Retinal pigment epithelial cell (primary cell): ENCODE data around the gene PSME4.
"Not testable (repeated sequence)": the region's sequence is repeated elsewhere in the genome, so short reads cannot be mapped to it uniquely, and the experiment has no call there.

Experiments
- DNase-seq: peaks from one replicate; pipeline ENCODE4 v3.0.0-alpha.2; 2010; ENCODE audit warnings: low read depth
- H3K4me3 ChIP-seq: 2 replicates; pipeline ENCODE4 v1.5.1; 2011; ENCODE audit warnings: mild to moderate bottlenecking, low read length, control low read depth, moderate library complexity
- TF ChIP-seq, protein P1 (sequence below): conservative IDR thresholded peaks from 2 replicates; pipeline ENCODE4 v1.5.1; 2011; ENCODE audit warnings: low read depth, low read length, control low read depth, inconsistent platforms

PSME4 gene

DNA sequence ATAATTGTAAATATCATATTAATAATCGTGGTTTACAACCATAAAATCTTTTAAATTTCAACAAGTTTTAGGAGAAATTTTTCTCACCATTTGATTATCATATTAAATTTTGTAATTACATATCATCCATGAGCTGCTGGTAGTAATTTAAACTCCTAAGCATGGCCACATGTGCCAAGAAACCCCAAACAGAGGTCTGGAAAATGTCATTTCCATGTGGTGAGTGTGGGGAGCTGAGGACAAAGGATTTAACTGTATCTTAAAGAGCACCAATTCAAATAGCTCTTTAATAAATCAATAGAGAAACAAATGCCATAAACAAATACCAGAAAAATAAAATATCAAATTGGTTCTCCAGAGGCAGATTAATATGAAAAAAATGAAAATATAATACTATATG, 26.3 kb downstream of the PSME4 start:
- H3K4me3 ChIP-seq = no peak overlapping the region
- TF ChIP-seq, protein P1, sequence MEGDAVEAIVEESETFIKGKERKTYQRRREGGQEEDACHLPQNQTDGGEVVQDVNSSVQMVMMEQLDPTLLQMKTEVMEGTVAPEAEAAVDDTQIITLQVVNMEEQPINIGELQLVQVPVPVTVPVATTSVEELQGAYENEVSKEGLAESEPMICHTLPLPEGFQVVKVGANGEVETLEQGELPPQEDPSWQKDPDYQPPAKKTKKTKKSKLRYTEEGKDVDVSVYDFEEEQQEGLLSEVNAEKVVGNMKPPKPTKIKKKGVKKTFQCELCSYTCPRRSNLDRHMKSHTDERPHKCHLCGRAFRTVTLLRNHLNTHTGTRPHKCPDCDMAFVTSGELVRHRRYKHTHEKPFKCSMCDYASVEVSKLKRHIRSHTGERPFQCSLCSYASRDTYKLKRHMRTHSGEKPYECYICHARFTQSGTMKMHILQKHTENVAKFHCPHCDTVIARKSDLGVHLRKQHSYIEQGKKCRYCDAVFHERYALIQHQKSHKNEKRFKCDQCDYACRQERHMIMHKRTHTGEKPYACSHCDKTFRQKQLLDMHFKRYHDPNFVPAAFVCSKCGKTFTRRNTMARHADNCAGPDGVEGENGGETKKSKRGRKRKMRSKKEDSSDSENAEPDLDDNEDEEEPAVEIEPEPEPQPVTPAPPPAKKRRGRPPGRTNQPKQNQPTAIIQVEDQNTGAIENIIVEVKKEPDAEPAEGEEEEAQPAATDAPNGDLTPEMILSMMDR = no peak

DNA sequence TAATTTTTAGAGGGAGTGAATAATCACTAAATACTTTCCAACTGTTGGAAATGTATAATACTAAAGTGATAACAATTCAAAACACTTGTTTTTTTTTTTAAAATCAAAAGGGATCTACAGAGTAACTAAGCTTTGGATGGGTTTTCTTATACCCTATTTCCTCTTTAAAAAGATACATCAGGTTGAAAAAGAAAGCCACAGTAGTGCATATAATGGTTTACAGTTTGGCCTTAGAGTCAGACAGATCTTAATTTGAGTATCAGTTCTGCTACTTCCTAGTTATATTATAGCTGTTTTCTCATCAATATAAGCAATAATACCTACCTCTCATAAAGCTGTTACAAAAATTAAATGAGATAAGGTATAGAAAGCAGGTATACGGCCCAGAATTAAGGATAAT, 28.5 kb downstream of the PSME4 start:
- TF ChIP-seq, protein P1 = no peak
- no peak for DNase-seq
- no peak overlapping the region for H3K4me3 ChIP-seq

More for the DNA sequence above, 26.3 kb downstream of the PSME4 start:
- no peak for DNase-seq

DNA sequence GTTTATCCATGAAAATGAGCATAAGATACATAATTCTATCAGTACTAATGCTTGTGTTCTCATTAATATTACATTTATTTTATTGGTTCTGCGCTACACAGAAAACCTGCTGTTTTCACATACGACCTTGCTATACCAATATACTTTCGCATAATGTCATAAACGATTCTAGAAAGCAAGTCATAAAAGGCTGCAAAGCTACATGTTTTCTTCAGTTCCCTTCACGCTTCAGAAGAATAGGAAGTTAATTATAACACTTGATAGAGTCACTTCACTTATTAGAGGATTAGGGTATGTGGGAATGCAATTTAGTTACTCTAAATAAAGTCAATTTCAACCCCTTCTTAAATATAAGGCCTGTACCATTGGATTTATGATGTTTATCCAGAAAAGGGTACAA, 29.0 kb downstream of the PSME4 start:
- H3K4me3 ChIP-seq = no peak overlapping the region
- TF ChIP-seq, protein P1 = no peak
- DNase-seq = no peak

DNA sequence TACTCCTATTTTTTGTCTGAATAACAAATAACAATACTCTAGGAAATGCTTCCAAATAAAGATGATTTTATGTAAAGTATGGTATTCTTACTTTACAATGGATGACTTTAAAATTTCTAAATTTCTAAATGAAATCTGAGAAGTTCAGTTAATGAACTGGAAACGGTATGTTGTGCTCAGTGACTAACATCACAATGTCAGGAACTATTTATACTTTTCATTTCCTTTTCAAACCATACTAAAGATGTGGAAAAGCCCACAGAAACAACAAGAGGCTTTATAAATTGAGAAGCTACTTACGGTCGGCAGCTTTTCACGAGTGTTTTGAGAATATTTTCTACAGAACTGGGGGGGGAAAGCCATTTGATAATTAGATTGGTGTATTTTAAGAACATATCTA, 31.1 kb downstream of the PSME4 start:
- DNase-seq = no peak
- TF ChIP-seq, protein P1 = no peak
- no peak overlapping the region for H3K4me3 ChIP-seq

- TF ChIP-seq, protein P1 = no peak
- DNase-seq = no peak
Measured at GRCh38 chr2:53938904-53939303, 31.9 kb downstream of the PSME4 start.

DNA sequence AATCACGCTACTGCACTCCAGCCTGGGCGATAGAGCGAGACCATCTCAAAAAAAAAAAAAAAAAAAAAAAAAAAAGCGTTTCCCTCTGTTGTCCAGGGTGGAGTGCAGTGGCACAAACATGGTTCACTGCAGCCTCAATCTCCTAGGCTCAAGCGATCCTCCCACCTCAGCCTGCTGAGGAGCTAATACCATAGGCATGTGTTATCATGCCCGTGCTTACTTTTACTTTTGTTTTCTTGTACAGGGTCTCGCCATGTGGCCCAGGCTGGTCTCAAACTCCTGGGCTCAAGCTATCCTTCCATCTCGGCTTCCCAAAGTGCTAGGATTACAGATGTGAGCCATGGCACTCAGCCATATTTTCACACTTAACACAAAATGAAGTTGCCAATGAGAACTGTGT, 37.5 kb downstream of the PSME4 start:
- TF ChIP-seq, protein P1 = no peak
- no peak for DNase-seq
- no peak overlapping the region for H3K4me3 ChIP-seq

More at GRCh38 chr2:53938904-53939303, 31.9 kb downstream of the PSME4 start:
- H3K4me3 ChIP-seq = no peak overlapping the region

- DNase-seq = not testable (repeated sequence)
Measured at GRCh38 chr2:53926321-53926720, 44.5 kb downstream of the PSME4 start.

DNA sequence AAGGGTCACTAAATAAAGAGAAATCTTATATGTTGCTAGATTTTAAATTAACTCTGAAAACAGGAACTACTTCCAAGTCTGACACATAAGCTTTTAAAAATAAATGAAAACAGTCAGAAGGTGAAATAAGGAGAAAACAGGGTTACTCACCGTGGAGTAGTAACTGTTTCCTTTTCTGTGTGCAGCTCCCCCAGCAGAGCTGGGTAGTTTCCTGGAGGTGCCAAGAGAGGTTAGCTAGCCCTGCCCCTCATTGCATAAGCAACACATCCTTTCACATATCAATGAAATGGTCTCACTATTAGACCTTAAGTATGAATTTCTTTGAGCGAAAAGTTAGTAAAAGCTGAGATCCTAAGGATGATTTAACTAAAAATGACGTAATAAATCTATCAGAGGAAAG, 57.1 kb downstream of the PSME4 start:
- TF ChIP-seq, protein P1 = no peak
- DNase-seq = no peak
- no peak overlapping the region for H3K4me3 ChIP-seq

More at GRCh38 chr2:53926321-53926720, 44.5 kb downstream of the PSME4 start:
- H3K4me3 ChIP-seq = not testable (repeated sequence)
